Muscle of leg (tissue), 11 donors: ENCODE data around the gene AVL9. TPM values are rescaled to one million over a fixed set of nuclear protein-coding genes. Genes with fewer than 3 reads are reported as not detected.
"Not testable (repeated sequence)": the region's sequence is repeated elsewhere in the genome, so short reads cannot be mapped to it uniquely, and the experiment has no call there.

Experiments used
- DNase-seq: peaks from one replicate; pipeline ENCODE4 v3.0.0; 2013
- H3K27ac ChIP-seq: one replicate; pipeline ENCODE4 v1.5.1; 2013; ENCODE audit warnings: mild to moderate bottlenecking, low read length, control low read depth
- H3K27me3 ChIP-seq: one replicate; pipeline ENCODE4 v1.6.1; 2013; ENCODE audit warnings: low read length; ENCODE audit not compliant: control insufficient read depth, insufficient read depth
- H3K36me3 ChIP-seq: one replicate; pipeline ENCODE4 v1.6.1; 2013; ENCODE audit warnings: low read length; ENCODE audit not compliant: control insufficient read depth, insufficient read depth
- H3K4me1 ChIP-seq: one replicate; pipeline ENCODE4 v1.6.1; 2013; ENCODE audit warnings: low read length; ENCODE audit not compliant: control insufficient read depth, insufficient read depth
- H3K4me3 ChIP-seq: one replicate; pipeline ENCODE4 v1.5.1; 2013; ENCODE audit warnings: low read length, control low read depth
- H3K9me3 ChIP-seq: replicated peaks from 2 replicates; pipeline ENCODE4 v1.6.1; 2013; ENCODE audit warnings: low read depth, low read length; ENCODE audit not compliant: control insufficient read depth
- WGBS: methylation state at CpG from one replicate; pipeline ENCODE4 v1.1.5; 2013; ENCODE audit warnings: missing lambda C conversion rate; ENCODE audit not compliant: insufficient coverage; 5-methylcytosine and 5-hydroxymethylcytosine counted together
- polyA plus RNA-seq, 8 donors: library from polyadenylated mRNA; unstranded; fragments of 120-200 nt; gene quantifications; one replicate each; pipeline versions ENCODE4 v1.2.1 to v1.2.3, GENCODE V29; 2013; ENCODE audit warnings: inconsistent platforms in 1 of 8, low replicate concordance in 1 of 8; ENCODE audit not compliant: insufficient read length in 8 of 8, insufficient read depth in 1 of 8
- total RNA-seq: library from RNA; stranded (reverse); fragments of 120-200 nt; gene quantifications from one replicate; pipeline ENCODE4 v1.2.4, GENCODE V29; 2013

Gene AVL9
- total and polyA plus RNA-seq, 9 donors = 11.0 to 21.9 (median 13.4) TPM

DNA sequence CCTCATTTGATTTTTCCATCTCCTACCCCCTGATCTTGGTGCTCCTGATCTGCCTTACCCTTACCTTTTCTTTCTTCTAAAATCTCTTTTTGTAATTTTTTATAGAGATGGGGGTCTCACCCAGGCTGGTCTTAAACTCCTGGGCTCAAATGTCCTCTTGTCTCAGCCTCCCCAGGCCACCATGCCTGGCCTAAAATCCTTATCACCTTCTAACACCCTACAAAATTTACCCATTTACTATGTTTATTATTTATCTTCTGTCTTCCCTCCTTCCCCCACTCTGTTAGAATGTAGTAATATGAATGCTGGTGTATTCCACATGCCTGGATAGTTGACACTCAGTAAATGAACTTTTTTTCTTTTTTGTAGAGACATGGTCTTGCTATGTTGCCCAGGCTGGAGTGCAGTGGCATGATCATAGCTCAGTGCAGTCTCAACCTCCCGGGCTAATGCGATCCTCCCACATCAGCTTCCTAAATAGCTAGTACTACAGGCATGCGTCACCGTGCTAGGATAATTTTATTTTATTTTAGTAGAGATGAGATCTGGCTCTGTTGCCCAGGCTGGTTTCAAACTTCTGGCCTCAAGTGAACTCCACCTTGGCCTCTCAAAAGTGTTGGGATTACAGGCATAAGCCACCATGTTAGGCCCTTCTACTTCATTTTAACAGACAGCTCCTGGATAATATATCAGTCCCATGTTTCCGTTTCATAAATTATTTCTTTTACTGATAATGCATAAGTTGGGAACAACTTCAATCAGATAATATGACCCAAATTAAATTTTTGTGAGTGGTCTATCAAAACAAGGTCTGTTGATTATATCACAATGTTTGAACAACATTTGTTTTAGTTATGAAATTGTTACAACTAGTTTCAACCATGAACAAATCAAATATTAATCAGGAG lies 136.6 kb downstream of the AVL9 start:
- not testable (repeated sequence) for H3K27ac ChIP-seq, H3K36me3 ChIP-seq, H3K4me3 ChIP-seq, H3K4me1 ChIP-seq, H3K9me3 ChIP-seq, DNase-seq, H3K27me3 ChIP-seq
- no CpG with 5 or more reads among the region's 5 CpGs for WGBS

DNA sequence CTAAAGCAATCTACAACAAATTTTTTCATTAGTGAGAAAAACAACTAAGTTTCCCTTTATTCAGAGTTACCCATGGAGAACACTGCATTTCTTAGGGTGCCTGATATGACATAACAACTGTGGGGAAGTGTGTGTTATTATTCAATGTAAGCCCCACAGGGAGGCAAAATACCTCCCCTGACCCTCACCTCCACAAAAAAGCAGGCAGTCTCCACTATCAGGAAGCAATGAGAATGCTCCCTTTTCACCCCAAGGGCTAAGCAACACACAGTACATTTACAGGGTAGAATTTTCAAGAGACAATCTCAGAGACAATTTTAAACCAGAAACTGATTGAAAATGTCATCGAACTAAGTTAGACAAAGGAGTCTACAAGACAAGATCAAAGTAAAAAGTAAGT lies 138.2 kb downstream of the AVL9 start:
- H3K4me1 ChIP-seq, H3K4me3 ChIP-seq, DNase-seq, H3K36me3 ChIP-seq, H3K9me3 ChIP-seq, H3K27me3 ChIP-seq, H3K27ac ChIP-seq: not testable (repeated sequence)
- no CpG with 5 or more reads among the region's 1 CpG for WGBS

DNA sequence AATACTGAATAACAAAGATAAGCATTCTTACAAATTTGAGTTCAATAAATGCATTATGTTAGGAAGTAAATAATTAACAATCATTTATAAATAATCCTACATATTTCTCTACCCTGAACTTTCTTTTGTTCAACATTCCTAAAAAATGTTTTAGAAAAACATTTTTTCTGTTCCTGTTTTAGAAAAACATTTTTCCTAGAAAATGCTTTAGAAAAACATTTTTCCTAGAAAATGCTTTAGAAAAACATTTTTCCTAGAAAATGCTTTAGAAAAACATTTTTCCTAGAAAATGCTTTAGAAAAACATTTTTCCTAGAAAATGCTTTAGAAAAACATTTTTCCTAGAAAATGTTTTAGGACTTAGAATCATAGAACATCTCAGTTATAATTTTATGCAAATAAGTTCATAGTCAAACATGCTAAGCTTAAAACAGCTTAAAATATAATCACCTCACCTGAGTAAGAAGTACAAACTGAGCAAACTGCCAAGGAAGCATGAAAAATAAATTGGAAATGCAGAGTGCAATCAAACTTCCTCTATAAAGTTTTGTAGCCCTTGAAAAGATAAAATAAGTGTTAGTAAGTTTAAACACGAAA lies 139.6 kb downstream of the AVL9 start:
- not testable (repeated sequence) for H3K27ac ChIP-seq, H3K27me3 ChIP-seq, H3K4me3 ChIP-seq, DNase-seq, H3K36me3 ChIP-seq, H3K9me3 ChIP-seq, H3K4me1 ChIP-seq
- WGBS = no CpG with 5 or more reads among the region's 1 CpG

DNA sequence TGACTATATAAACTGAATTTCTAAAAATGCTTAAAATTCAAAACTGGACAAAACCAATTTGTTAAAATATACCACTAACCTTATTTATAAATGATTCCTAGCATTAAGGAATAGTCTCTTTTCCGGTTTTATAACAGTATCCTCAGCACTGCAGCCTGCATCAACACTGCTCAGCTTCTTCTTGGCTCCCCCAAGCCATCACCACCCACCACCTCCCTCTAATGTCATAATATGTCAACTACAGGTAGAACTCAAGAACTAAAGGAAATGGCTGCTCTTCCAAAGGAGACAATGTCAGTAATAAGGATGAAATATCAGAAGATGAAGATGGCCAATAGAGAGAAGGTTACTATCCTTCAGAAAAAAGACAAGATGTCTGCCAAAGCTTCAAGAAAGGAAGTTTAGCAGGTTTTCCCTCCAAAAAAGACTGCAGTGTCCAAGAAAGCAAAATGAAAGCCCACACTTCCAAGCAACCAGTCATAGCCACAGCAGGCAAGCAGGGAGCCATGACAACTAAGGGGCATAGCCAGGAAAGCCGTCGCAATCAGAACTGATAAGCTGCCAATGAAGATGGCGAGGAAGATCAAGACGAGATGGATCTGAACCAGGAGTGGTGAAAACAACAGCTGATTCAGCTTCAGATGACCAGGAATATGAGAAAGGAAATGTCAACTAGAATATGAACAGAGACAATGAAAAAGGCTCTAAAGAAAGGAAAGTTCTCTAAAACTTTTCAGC lies 141.6 kb downstream of the AVL9 start:
- not testable (repeated sequence) for DNase-seq, H3K36me3 ChIP-seq, H3K27ac ChIP-seq, H3K27me3 ChIP-seq, H3K4me1 ChIP-seq, H3K9me3 ChIP-seq, H3K4me3 ChIP-seq
- 93% methylated on average over 4 of the region's 5 CpGs for WGBS

DNA sequence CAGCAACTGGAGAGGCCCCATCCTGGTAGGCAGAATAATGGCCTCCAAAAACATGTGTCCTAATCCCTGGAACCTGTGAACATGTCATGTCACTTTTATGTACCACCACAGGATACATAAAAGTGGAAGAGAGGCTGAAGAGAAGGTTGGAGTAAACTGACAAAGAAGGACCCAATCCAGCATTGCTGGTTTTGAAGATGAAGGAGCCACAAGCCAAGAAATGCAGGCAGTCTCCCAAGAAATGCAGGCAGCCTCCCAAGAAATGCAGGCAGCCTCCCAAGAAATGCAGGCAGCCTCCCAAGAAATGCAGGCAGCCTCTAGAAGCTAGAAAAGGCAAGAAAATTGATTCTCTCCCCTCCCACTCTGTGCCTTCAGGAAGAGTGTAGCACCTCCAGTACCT lies 142.3 kb downstream of the AVL9 start:
- not testable (repeated sequence) for H3K4me3 ChIP-seq, H3K36me3 ChIP-seq, DNase-seq, H3K9me3 ChIP-seq, H3K27me3 ChIP-seq, H3K4me1 ChIP-seq, H3K27ac ChIP-seq

Other genes with a start within 250 kb of the AVL9 start
- 47.5 TPM for gene LSM5, start 5.1 kb upstream of the AVL9 start, total RNA-seq
- gene LSM5, start 5.1 kb upstream of the AVL9 start, polyA plus RNA-seq = 10 to 100 TPM; 51.7 to 72.4 (median 60.9) TPM